ENCODE measurements around the gene PTK6. TPM values are rescaled to one million over a fixed set of nuclear protein-coding genes. Genes with fewer than 3 reads are reported as not detected.

The PTK6 gene
- total RNA-seq, 2 experiments from 2014 or later, result 0.34 TPM; not detected in 1

DNA sequence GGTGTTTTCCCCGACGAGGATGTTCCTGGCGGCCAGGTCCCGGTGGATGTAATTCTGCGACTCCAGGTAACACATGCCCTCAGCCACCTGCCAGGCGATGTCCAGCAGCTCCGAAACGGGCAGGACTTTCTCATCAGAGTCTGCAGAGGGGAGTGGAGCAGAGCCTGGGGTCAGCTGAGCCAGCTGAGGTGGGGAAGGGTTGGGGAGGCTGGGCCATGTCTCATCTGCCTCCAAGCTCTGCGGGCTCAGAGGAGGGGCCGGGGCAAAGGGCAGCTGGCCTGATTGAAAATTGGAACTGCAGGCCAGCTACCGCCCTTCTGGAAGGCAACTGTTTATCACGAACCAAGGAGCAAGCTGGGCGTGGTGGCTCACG, 6.4 kb downstream of the PTK6 start:
- Mint-ChIP-seq H3K36me3 (ENCODE audit: low read depth) (no peaks in the 10 kb centered on the region), H3K27me3 (ENCODE audit: low read depth) (no peaks in the 10 kb centered on the region), H3K27ac (no peak overlapping the region), H3K4me3 (no peak overlapping the region), H3K4me1 (ENCODE audit: low read depth) (no peaks in the 10 kb centered on the region), H3K9me3 (ENCODE audit: insufficient read depth) (no peaks in the 10 kb centered on the region)
- DNase-seq, result no peak
- no peak for ATAC-seq
- POLR2A ChIA-PET, result interaction anchor here (1.7 kb wide), 1 partner anchor 10 kb away, joined by 8 read pairs; no protein-coding TSS in a partner anchor
- CTCF ChIA-PET, result no interaction called here

GRCh38 chr20:63529861-63530787, 7.1 kb downstream of the PTK6 start:
- DNase-seq (no peak), ATAC-seq (no peak)
- ChIA-PET POLR2A (interaction anchor here (1.7 to 2.1 kb wide), 2 partner anchors 9 kb away, joined by 8 to 17 read pairs; partner anchors contain the start of gene PPDPF), CTCF (interaction anchor here (2.1 kb wide), 1 partner anchor 7 kb away, joined by 10 read pairs; the partner anchor contains the start of gene PTK6)
- Mint-ChIP-seq H3K9me3 (ENCODE audit: insufficient read depth) (no peaks in the 10 kb centered on the region), H3K36me3 (ENCODE audit: low read depth) (no peaks in the 10 kb centered on the region), H3K27ac (no peak overlapping the region), H3K27me3 (ENCODE audit: low read depth) (no peaks in the 10 kb centered on the region), H3K4me3 (no peak overlapping the region), H3K4me1 (ENCODE audit: low read depth) (no peaks in the 10 kb centered on the region)

DNA sequence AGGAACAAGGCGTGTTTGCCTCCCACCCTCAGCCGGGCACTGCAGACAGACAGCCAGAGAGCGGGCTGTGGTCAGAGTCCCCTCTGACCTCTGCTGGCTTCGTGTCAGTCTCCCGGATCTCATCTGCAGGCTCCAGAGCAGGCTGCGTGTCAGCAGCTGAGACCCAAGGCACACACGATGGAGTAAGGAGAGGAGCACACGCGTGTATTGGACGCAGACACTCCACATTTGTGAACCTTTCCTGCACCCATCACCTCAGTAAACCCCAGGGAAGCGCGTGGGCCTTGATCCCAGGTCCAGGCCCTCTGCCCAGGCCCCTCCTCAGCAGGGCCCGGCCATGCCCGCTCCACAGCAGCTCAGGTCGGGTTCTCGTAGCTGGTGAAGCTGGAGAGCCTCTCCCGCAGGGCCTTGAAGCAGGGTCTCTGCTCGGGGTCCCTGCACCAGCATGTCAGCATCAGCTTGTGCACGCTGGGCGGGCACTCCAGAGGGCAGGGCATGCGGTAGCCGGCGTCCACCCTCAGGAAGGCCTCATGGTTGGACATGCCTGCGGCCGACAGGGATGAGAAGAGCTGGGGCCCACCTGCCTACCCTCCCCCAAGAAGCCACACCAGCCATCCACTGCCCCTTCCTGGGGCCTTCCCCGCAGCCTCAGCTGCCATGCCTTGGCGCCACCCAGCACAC, 7.9 kb downstream of the PTK6 start:
- H3K9me3 Mint-ChIP-seq (ENCODE audit: insufficient read depth), result no peaks in the 10 kb centered on the region
- ATAC-seq (no peak), DNase-seq (no peak)
- H3K27me3 Mint-ChIP-seq (ENCODE audit: low read depth), result no peaks in the 10 kb centered on the region
- peaks cover 4% of the 10 kb centered on the region for H3K36me3 Mint-ChIP-seq (ENCODE audit: low read depth)
- H3K27ac Mint-ChIP-seq, result no peak overlapping the region
- H3K4me3 Mint-ChIP-seq, result no peak overlapping the region
- ChIA-PET POLR2A (interaction anchor here (2.1 kb wide), 1 partner anchor 9 kb away, joined by 17 read pairs; the partner anchor contains the start of gene PPDPF), CTCF (interaction anchor here (1.0 to 2.1 kb wide), 2 partner anchors 8 to 9 kb away, joined by 4 to 10 read pairs; partner anchors contain the start of genes PPDPF and PTK6)
- H3K4me1 Mint-ChIP-seq (ENCODE audit: low read depth), result no peaks in the 10 kb centered on the region

DNA sequence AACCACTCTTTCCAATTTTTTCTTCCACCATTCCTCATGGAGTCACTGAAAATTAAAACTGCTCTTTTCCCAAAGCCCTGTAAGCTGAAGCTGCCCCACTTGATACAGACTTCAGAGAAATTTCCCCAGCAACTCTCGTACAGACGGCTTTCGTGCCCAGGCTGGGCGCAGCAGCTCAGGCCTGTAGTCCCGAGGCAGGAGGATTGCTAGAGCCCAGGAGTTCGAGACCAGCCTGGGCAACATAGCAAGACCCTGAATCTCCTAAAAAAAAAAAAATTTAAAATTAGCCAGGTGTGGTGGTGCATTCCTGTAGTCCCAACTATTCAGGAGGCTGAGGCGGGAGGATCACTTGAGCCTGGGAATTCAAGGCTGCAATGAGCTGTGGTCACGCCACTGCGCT, 10.0 kb downstream of the PTK6 start:
- H3K27ac Mint-ChIP-seq, result no peak overlapping the region
- peaks cover 22% of the 10 kb centered on the region for H3K36me3 Mint-ChIP-seq (ENCODE audit: low read depth)
- peaks cover 4% of the 10 kb centered on the region for H3K4me1 Mint-ChIP-seq (ENCODE audit: low read depth)
- DNase-seq (no peak), ATAC-seq (no peak)
- ChIA-PET POLR2A (interaction anchor here (0.7 kb wide), 1 partner anchor 88 kb away, joined by 3 read pairs; no protein-coding TSS in a partner anchor), CTCF (no interaction called here)
- peaks cover 3% of the 10 kb centered on the region for H3K27me3 Mint-ChIP-seq (ENCODE audit: low read depth)
- no peak overlapping the region for H3K4me3 Mint-ChIP-seq
- no peaks in the 10 kb centered on the region for H3K9me3 Mint-ChIP-seq (ENCODE audit: insufficient read depth)

GRCh38 chr20:63525971-63526370, 11.2 kb downstream of the PTK6 start:
- Mint-ChIP-seq H3K27me3 (ENCODE audit: low read depth) (peaks cover 3% of the 10 kb centered on the region), H3K4me1 (ENCODE audit: low read depth) (peaks cover 4% of the 10 kb centered on the region), H3K4me3 (no peak overlapping the region), H3K36me3 (ENCODE audit: low read depth) (peaks cover 30% of the 10 kb centered on the region), H3K27ac (no peak overlapping the region), H3K9me3 (ENCODE audit: insufficient read depth) (no peaks in the 10 kb centered on the region)
- ChIA-PET POLR2A (no interaction called here), CTCF (no interaction called here)
- no peak for DNase-seq
- no peak for ATAC-seq

DNA sequence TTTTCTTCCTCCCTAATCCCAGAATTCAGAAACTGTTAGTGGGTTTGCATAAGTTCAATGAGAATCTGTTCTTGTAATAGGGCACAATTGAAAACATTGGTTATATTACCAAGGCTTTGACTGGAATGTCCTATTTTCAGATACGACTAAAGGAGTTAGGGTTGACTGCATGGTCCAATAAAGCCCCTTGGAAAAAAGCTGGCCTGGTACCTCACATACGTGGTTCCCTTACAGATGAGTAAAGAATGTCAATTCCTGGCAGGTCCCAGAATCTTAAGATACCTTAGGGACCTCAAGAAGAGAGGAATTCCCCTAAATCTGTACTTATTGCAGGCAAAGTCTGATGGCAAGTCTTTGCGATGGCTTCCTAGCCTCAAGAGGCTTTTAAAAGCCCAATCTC, 12.0 kb downstream of the PTK6 start:
- ATAC-seq, result no peak

GRCh38 chr20:63522981-63523611, 14.1 kb downstream of the PTK6 start:
- Mint-ChIP-seq H3K36me3 (ENCODE audit: low read depth) (peaks cover 30% of the 10 kb centered on the region), H3K9me3 (ENCODE audit: insufficient read depth) (no peaks in the 10 kb centered on the region), H3K27me3 (ENCODE audit: low read depth) (peaks cover 3% of the 10 kb centered on the region), H3K4me1 (ENCODE audit: low read depth) (peaks cover 9% of the 10 kb centered on the region), H3K27ac (no peak overlapping the region), H3K4me3 (no peak overlapping the region)
- ATAC-seq (no peak), DNase-seq (no peak)
- ChIA-PET POLR2A (interaction anchor here (1.1 to 2.4 kb wide), 3 partner anchors 12 to 23 kb away, joined by 3 to 15 read pairs (median 4); partner anchors contain the start of gene PTK6), CTCF (interaction anchor here (1.4 kb wide), 1 partner anchor 14 kb away, joined by 7 read pairs; the partner anchor contains the start of gene PTK6)

More for the DNA sequence above, 12.0 kb downstream of the PTK6 start:
- H3K36me3 Mint-ChIP-seq (ENCODE audit: low read depth), result peaks cover 30% of the 10 kb centered on the region
- ChIA-PET POLR2A (no interaction called here), CTCF (no interaction called here)
- H3K4me3 Mint-ChIP-seq, result no peak overlapping the region
- H3K27ac Mint-ChIP-seq, result no peak overlapping the region
- H3K4me1 Mint-ChIP-seq (ENCODE audit: low read depth), result peaks cover 4% of the 10 kb centered on the region
- peaks cover 3% of the 10 kb centered on the region for H3K27me3 Mint-ChIP-seq (ENCODE audit: low read depth)
- H3K9me3 Mint-ChIP-seq (ENCODE audit: insufficient read depth), result no peaks in the 10 kb centered on the region
- no peak for DNase-seq

DNA sequence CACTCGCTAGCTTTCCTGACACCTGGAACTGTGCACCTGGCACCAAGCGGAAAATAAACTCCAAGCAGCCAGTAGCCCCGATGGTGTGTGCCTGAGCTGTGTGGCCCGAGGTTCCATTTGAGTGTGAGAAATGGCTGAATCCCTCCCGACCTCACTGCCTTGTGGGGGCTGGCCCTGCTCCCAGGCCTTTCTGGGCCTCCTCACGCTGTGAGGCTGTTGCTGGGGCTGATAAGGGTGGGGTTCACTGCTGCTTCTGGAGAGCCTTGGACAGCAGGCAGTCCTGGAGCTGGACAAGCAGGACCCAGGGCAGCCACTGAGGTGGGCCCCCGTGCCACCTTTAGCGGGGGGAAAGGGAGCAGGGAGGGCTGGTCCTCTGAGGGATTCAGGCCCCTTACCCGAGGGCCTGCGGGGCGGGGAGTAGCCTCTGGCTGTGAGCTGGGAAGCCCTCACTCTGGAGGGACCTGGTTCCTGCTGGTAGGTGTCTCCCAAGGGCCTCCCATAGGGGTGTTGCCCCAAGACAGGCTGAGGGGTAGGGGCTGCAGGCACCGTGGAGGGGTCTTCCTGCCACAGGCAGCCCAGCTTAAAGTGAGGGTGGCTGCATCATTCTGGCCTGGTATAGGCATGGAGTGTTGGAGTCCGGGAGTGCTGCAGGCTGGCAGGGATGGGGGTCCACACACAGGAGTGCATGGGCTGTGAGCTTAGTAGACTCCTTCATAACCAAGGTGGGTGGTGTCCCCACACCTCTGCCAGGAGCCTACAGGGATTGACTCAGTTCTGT, 14.9 kb downstream of the PTK6 start:
- peaks cover 30% of the 10 kb centered on the region for H3K36me3 Mint-ChIP-seq (ENCODE audit: low read depth)
- ATAC-seq (no peak), DNase-seq (no peak)
- peaks cover 9% of the 10 kb centered on the region for H3K4me1 Mint-ChIP-seq (ENCODE audit: low read depth)
- H3K9me3 Mint-ChIP-seq (ENCODE audit: insufficient read depth), result no peaks in the 10 kb centered on the region
- H3K27me3 Mint-ChIP-seq (ENCODE audit: low read depth), result peaks cover 4% of the 10 kb centered on the region
- ChIA-PET POLR2A (interaction anchor here (0.9 to 2.4 kb wide), 8 partner anchors 13 to 343 kb away, joined by 3 to 15 read pairs (median 4); partner anchors contain the start of genes PTK6 and TPD52L2), CTCF (interaction anchor here (1.4 to 2.1 kb wide), 3 partner anchors 15 to 119 kb away, joined by 6 to 12 read pairs (median 7); partner anchors contain the start of gene PTK6)
- peak overlapping the region; percentile 46 for H3K27ac Mint-ChIP-seq
- H3K4me3 Mint-ChIP-seq, result peak overlapping the region; percentile 57

GRCh38 chr20:63521602-63522001, 15.6 kb downstream of the PTK6 start:
- ATAC-seq, result no peak
- peak overlapping the region; percentile 75 for H3K4me3 Mint-ChIP-seq
- POLR2A ChIA-PET, result interaction anchor here (0.5 to 2.1 kb wide), 27 partner anchors 8 to 557 kb away, joined by 3 to 22 read pairs (median 4); partner anchors contain the start of genes DNAJC5, PTK6, RGS19 and TPD52L2
- H3K36me3 Mint-ChIP-seq (ENCODE audit: low read depth), result peaks cover 30% of the 10 kb centered on the region
- peak overlapping the region; percentile 79 for H3K27ac Mint-ChIP-seq
- peaks cover 8% of the 10 kb centered on the region for H3K27me3 Mint-ChIP-seq (ENCODE audit: low read depth)
- DNase-seq, result no peak
- CTCF ChIA-PET, result interaction anchor here (0.6 to 2.1 kb wide), 5 partner anchors 16 to 539 kb away, joined by 3 to 13 read pairs (median 6); partner anchors contain the start of gene PTK6
- H3K9me3 Mint-ChIP-seq (ENCODE audit: insufficient read depth), result no peaks in the 10 kb centered on the region
- peaks cover 9% of the 10 kb centered on the region for H3K4me1 Mint-ChIP-seq (ENCODE audit: low read depth)

- H3K4me1 Mint-ChIP-seq (ENCODE audit: low read depth), result peaks cover 9% of the 10 kb centered on the region
- no peaks in the 10 kb centered on the region for H3K9me3 Mint-ChIP-seq (ENCODE audit: insufficient read depth)
- ATAC-seq (peak; percentile 65), DNase-seq (peak; percentile 84)
- H3K36me3 Mint-ChIP-seq (ENCODE audit: low read depth), result peaks cover 30% of the 10 kb centered on the region
- ChIA-PET POLR2A (interaction anchor here (0.5 to 2.1 kb wide), 28 partner anchors 8 to 558 kb away, joined by 3 to 22 read pairs (median 4); partner anchors contain the start of genes DNAJC5, PTK6, RGS19 and SRMS), CTCF (interaction anchor here (0.6 to 2.1 kb wide), 9 partner anchors 8 to 539 kb away, joined by 3 to 13 read pairs (median 4); partner anchors contain the start of genes PTK6 and RTEL1)
- H3K27ac Mint-ChIP-seq, result peak overlapping the region; percentile 79
- peak overlapping the region; percentile 75 for H3K4me3 Mint-ChIP-seq
- peaks cover 8% of the 10 kb centered on the region for H3K27me3 Mint-ChIP-seq (ENCODE audit: low read depth)
Measured at GRCh38 chr20:63520934-63521601, 16.1 kb downstream of the PTK6 start.

All from activated CD8-positive, alpha-beta T cell treated with anti-CD3 and anti-CD28 coated beads, Interleukin-2, amount 10 ng/mL, durations not matched to agents 7 days and 5 days (primary cell).